ENCODE results near the gene C1orf52. TPM values are rescaled to one million over a fixed set of nuclear protein-coding genes. Genes with fewer than 3 reads are reported as not detected.
A peak's percentile ranks its signal among the peaks of the same experiment; 100 is the strongest.

C1orf52 gene
- total and polyA plus RNA-seq, 9 of the 15 experiments (the other 6 are each of a cell fraction or from before 2014, with no cell fraction given): 17.0 to 38.5 (median 33.0) TPM

GRCh38 chr1:85276215-85276977 is 16.9 kb upstream of the C1orf52 start, which contains the start of gene BCL10 (continued):
- TF ChIP-seq HCFC1 (IDR thresholded peaks at IDR 0.05; ENCODE audit: low read depth, low read length): peak; percentile 77
- no peak for TF ChIP-seq RBM17 (IDR thresholded peaks at IDR 0.05; ENCODE audit: borderline replicate concordance, low read depth, low read length)
- TF ChIP-seq EP300 (IDR thresholded peaks at IDR 0.05; ENCODE audit: low read length): no peak
- no peak for TF ChIP-seq CREBBP (IDR thresholded peaks at IDR 0.05; ENCODE audit: low read depth, low read length)
- 0 out of 2 replicates have a peak, but pooled peaks have one; percentile 22 for TF ChIP-seq PHB (CRISPR knock-in tag; IDR thresholded peaks at IDR 0.05)
- no peak for TF ChIP-seq DEAF1 (CRISPR knock-in tag; IDR thresholded peaks at IDR 0.05)
- no peak for TF ChIP-seq NCOA4 (IDR thresholded peaks at IDR 0.05; ENCODE audit: partially characterized antibody)
- TF ChIP-seq ZNF146 (CRISPR knock-in tag; IDR thresholded peaks at IDR 0.05; ENCODE audit: unreplicated experiment): no peak
- TF ChIP-seq SNIP1 (IDR thresholded peaks at IDR 0.05; ENCODE audit: low read depth): no peak
- TF ChIP-seq ZNF583 (CRISPR knock-in tag; IDR thresholded peaks at IDR 0.05): no peak
- peak; percentile 62; the same call in 1 of the 2 replicates for TF ChIP-seq HBP1 (CRISPR knock-in tag; IDR thresholded peaks at IDR 0.05)
